K562 (cell line): ENCODE measurements around the gene PHF12. TPM values are rescaled to one million over a fixed set of nuclear protein-coding genes. Genes with fewer than 3 reads are reported as not detected.

Source experiments
- ATAC-seq: fragments of 200-7000 bp; cut with Tn5 transposase; 3 replicates; pipeline ENCODE4 v1.9.1; 2020; ENCODE audit warnings: moderate library complexity
- BruUV-seq: library from RNA; stranded (reverse); fragments of 400-500 nt; replicated peaks from 2 replicates; lab custom pipeline; 2021; lab: Mats Ljungman, UMichigan
- CTCF ChIA-PET: fragments of 300-600 bp; formaldehyde crosslinking; extraction: SDS; loops from one replicate; lab custom pipeline; 2021; ENCODE audit warnings: low intra/inter-chr PET ratio; lab: Yijun Ruan, JAX
- POLR2A ChIA-PET: fragments of 300-600, 350-650 bp; sonication (Branson Sonifier 250); formaldehyde crosslinking; extraction: SDS; loops from one replicate; lab custom pipeline; 2021; ENCODE audit warnings: antibody characterized with exemption, inconsistent platforms; lab: Yijun Ruan, JAX
- DNase-seq, 4 experiments: peaks; one replicate each; pipeline versions ENCODE4 v3.0.0 to v3.0.0-alpha.2; 2011 to 2018; ENCODE audit warnings: low spot score in 3 of 4, mixed read lengths in 3 of 4; ENCODE audit errors: extremely low read depth in 1 of 4
- FAIRE-seq: peaks from 2 replicates; lab custom pipeline; 2011; peaks lifted over from hg19 to GRCh38; lab: Jason Lieb, UNC
- H2AFZ ChIP-seq: 2 replicates; pipeline ENCODE4 v1.6.0; 2011; ENCODE audit warnings: low read depth, low read length, control low read depth, inconsistent platforms
- H3K27ac ChIP-seq: fragments of 200-600 bp; 3 replicates; pipeline ENCODE4 v1.8.0; 2011; ENCODE audit warnings: low read depth, mild to moderate bottlenecking, control low read depth, inconsistent platforms, low read length, moderate library complexity, mixed read lengths; ENCODE audit errors: extremely low read depth
- H3K27me3 ChIP-seq, 2 experiments: fragments of 300-600 bp in 1 of 2; 2 replicates in 1 of 2; 3 replicates in 1 of 2; pipeline versions ENCODE4 v1.6.0 to v1.8.0; 2011; ENCODE audit warnings: inconsistent platforms in 2 of 2, low read length in 2 of 2, mild to moderate bottlenecking in 1 of 2, mixed read lengths in 1 of 2, moderate library complexity in 1 of 2; ENCODE audit not compliant: control insufficient read depth in 2 of 2, insufficient read depth in 2 of 2
- H3K36me3 ChIP-seq: fragments of 300-600 bp; 3 replicates; pipeline ENCODE4 v1.8.0; 2011; ENCODE audit warnings: mild to moderate bottlenecking, low read length, inconsistent platforms; ENCODE audit not compliant: control insufficient read depth, insufficient read depth
- H3K4me1 ChIP-seq, 2 experiments: fragments of 200-600 bp in 1 of 2; replicated peaks in 1 of 2; 2 replicates in 1 of 2; 3 replicates in 1 of 2; pipeline versions ENCODE4 v1.5.1 to v1.8.0; 2011; ENCODE audit warnings: inconsistent platforms in 2 of 2, low read length in 2 of 2, mild to moderate bottlenecking in 1 of 2, mixed read lengths in 1 of 2, moderate library complexity in 1 of 2; ENCODE audit not compliant: control insufficient read depth in 2 of 2, insufficient read depth in 2 of 2
- H3K4me2 ChIP-seq: 2 replicates; pipeline ENCODE4 v1.6.1; 2011; ENCODE audit warnings: low read length, control low read depth, inconsistent platforms, mixed read lengths; ENCODE audit not compliant: insufficient read depth
- H3K4me3 ChIP-seq: fragments of 200-600 bp; sonication (generic), shearing (Covaris generic); 2 replicates; pipeline ENCODE4 v1.5.1; 2016; ENCODE audit warnings: control low read depth, inconsistent platforms
- H3K79me2 ChIP-seq: fragments of 200-600 bp; 3 replicates; pipeline ENCODE4 v1.8.0; 2011; ENCODE audit warnings: low read length, inconsistent platforms; ENCODE audit not compliant: control insufficient read depth, insufficient read depth
- H3K9ac ChIP-seq, 2 experiments: 2 replicates each; pipeline versions ENCODE4 v1.6.0 to v1.6.1; 2011; ENCODE audit warnings: low read depth in 2 of 2, low read length in 2 of 2, control low read depth in 1 of 2, inconsistent platforms in 1 of 2, mild to moderate bottlenecking in 1 of 2, mixed read lengths in 1 of 2; ENCODE audit not compliant: insufficient read depth in 1 of 2
- H3K9me1 ChIP-seq: one replicate; pipeline ENCODE4 v1.6.0; 2011; ENCODE audit warnings: inconsistent platforms, mild to moderate bottlenecking, low read length, moderate library complexity; ENCODE audit not compliant: control insufficient read depth, insufficient read depth
- H3K9me3 ChIP-seq: replicated peaks from 2 replicates; pipeline ENCODE4 v1.5.1; 2011; ENCODE audit warnings: low read depth, low read length, inconsistent platforms; ENCODE audit not compliant: control insufficient read depth, insufficient read depth
- H4K20me1 ChIP-seq: replicated peaks from 2 replicates; pipeline ENCODE4 v1.6.1; 2011; ENCODE audit warnings: low read length, inconsistent platforms, mixed read lengths; ENCODE audit not compliant: control insufficient read depth, insufficient read depth
- ARID1B ChIP-seq: fragments of 450-650 bp; IDR thresholded peaks from 2 replicates; pipeline ENCODE4 v1.6.1; 2016; ENCODE audit warnings: antibody characterized with exemption, mild to moderate bottlenecking, inconsistent platforms
- BRD9 ChIP-seq: fragments of 450-650 bp; IDR thresholded peaks from 2 replicates; pipeline ENCODE4 v1.6.1; 2018; ENCODE audit warnings: low read depth; ENCODE audit not compliant: partially characterized antibody
- CBFA2T2 ChIP-seq: fragments of 450-650 bp; conservative IDR thresholded peaks from 2 replicates; pipeline ENCODE4 v1.6.1; 2017; ENCODE audit warnings: mild to moderate bottlenecking
- CHD1 ChIP-seq: fragments of 200-600 bp; sonication (generic); IDR thresholded peaks from one replicate; pipeline ENCODE4 v1.6.1; 2012; ENCODE audit warnings: mild to moderate bottlenecking, moderate library complexity, low read length, inconsistent platforms
- ELK3 ChIP-seq: fragments of 450-650 bp; formaldehyde crosslinking; IDR thresholded peaks from 2 replicates; pipeline ENCODE4 v1.4.0; 2020; ENCODE audit warnings: mild to moderate bottlenecking
- ETV6 ChIP-seq, 3 experiments: fragments of 150-350 bp in 1 of 3; sonication (generic) in 1 of 3; formaldehyde crosslinking in 1 of 3; IDR thresholded peaks; 2 replicates each; pipeline versions ENCODE4 v1.6.1 to v1.8.0; 2014 to 2022; ENCODE audit warnings: borderline replicate concordance in 2 of 3, low read depth in 2 of 3, antibody characterized with exemption in 1 of 3, low read length in 1 of 3, mild to moderate bottlenecking in 1 of 3, missing genetic modification reagents in 1 of 3
- FUS ChIP-seq: fragments of 200-400 bp; formaldehyde crosslinking; optimal IDR thresholded peaks from 2 replicates; pipeline ENCODE3; 2017; ENCODE audit warnings: low read depth, low read length
- ILK ChIP-seq: fragments of 450-650 bp; IDR thresholded peaks from 2 replicates; pipeline ENCODE4 v1.6.1; 2016; ENCODE audit warnings: missing genetic modification characterization, low read depth, mild to moderate bottlenecking, missing compliant biosample characterization, moderate library complexity, borderline replicate concordance
- LEF1 ChIP-seq: fragments of 450-650 bp; IDR thresholded peaks from 2 replicates; pipeline ENCODE4 v1.6.1; 2016; ENCODE audit warnings: mild to moderate bottlenecking
- MCM5 ChIP-seq: fragments of 450-650 bp; IDR thresholded peaks from 2 replicates; pipeline ENCODE4 v1.6.1; 2016; ENCODE audit warnings: low read depth
- POU5F1 ChIP-seq: fragments of 150-350 bp; IDR thresholded peaks from 2 replicates; pipeline ENCODE4 v1.6.1; 2014; ENCODE audit warnings: borderline replicate concordance, low read length, low read depth, mild to moderate bottlenecking; ENCODE audit not compliant: partially characterized antibody
- SOX6 ChIP-seq: fragments of 450-650 bp; IDR thresholded peaks from 2 replicates; pipeline ENCODE4 v1.6.1; 2014; ENCODE audit warnings: mild to moderate bottlenecking
- ZNF239 ChIP-seq: fragments of 250-450 bp; sonication (Bioruptor Pico); IDR thresholded peaks from 2 replicates; pipeline ENCODE4 v1.4.0; 2020; ENCODE audit warnings: mild to moderate bottlenecking
- ZNF282 ChIP-seq: sonication (generic); formaldehyde crosslinking; IDR thresholded peaks from 2 replicates; pipeline ENCODE4 v1.8.1; 2023; ENCODE audit warnings: missing genetic modification reagents
- WGBS: fragments of 100-300 bp; shearing (Covaris generic); methylation state at CpG from one replicate; pipeline ENCODE4 v1.1.6; 2016; ENCODE audit warnings: low coverage, mixed read lengths; ENCODE audit not compliant: insufficient coverage; ENCODE audit errors: missing lambda C conversion rate; 5-methylcytosine and 5-hydroxymethylcytosine counted together
- in situ Hi-C: fragments of 300-500 bp; cut with MboI; formaldehyde crosslinking; loops from 4 replicates; pipeline ENCODE4 v1.15.0; 2018; ENCODE audit warnings: inconsistent platforms, mixed read lengths
- intact Hi-C: fragments of 100-400 bp; cut with micrococcal nuclease; formaldehyde crosslinking; loops from 2 replicates; pipeline ENCODE4 v1.14.2; 2022
- polyA plus RNA-seq, 8 experiments: library from polyadenylated mRNA; depleted of rRNA in 4 of 8; stranded (reverse) in 5 of 8; unstranded in 3 of 8; fragments of >200 nt; fragmentation: Nextera tagmentation in 2 of 8; fragmentation: Illumina TruSeq in 1 of 8; extraction: Ambion mirVana in 2 of 8; extraction: Trizol in 1 of 8; gene quantifications; 2 replicates each; pipeline versions ENCODE4 v1.2.1 to v1.2.3, GENCODE V29; 2011 to 2014; ENCODE audit warnings: inconsistent platforms in 1 of 8, missing spikeins in 1 of 8
- total RNA-seq, 7 experiments: library from RNA; depleted of rRNA in 6 of 7; stranded (reverse); fragments of >200 nt in 6 of 7; fragmentation: Illumina TruSeq in 2 of 7; extraction: Trizol in 2 of 7; gene quantifications; 2 replicates each; pipeline versions ENCODE4 v1.2.1 to v1.2.3, GENCODE V29; 2011 to 2021; ENCODE audit warnings: low replicate concordance in 1 of 7

PHF12 gene
- total and polyA plus RNA-seq, 9 of the 15 experiments (the other 6 are each of a cell fraction or from before 2014, with no cell fraction given), result 0.82 to 31.3 (median 13.5) TPM

- no peak for TF ChIP-seq ETV6 (IDR thresholded peaks at IDR 0.05; ENCODE audit: borderline replicate concordance in 1 of 2, low read depth in 2 of 2, low read length in 1 of 2)
- TF ChIP-seq ETV6 (CRISPR knock-in tag; IDR thresholded peaks at IDR 0.05; ENCODE audit: borderline replicate concordance), result no peak
- no peak for TF ChIP-seq ELK3 (CRISPR knock-in tag)
- no peak for TF ChIP-seq LEF1
- TF ChIP-seq ARID1B, result no peak
- TF ChIP-seq SOX6, result no peak
- TF ChIP-seq MCM5, result no peak
- TF ChIP-seq CBFA2T2, result no peak
- no peak for TF ChIP-seq ILK (tag)
- no peak for TF ChIP-seq CHD1
- TF ChIP-seq FUS, result no peak
- TF ChIP-seq BRD9, result no peak
- TF ChIP-seq POU5F1, result no peak
- no peak for TF ChIP-seq ZNF282 (CRISPR knock-in tag)
- TF ChIP-seq ZNF239 (CRISPR knock-in tag), result no peak
- peaks cover 92% of the 10 kb centered on the region for H3K79me2 ChIP-seq
- H3K27me3 ChIP-seq, result no peaks in the 10 kb centered on the region
- no peak overlapping the region for H3K9ac ChIP-seq
- CTCF ChIA-PET, result no interaction called here
- H2AFZ ChIP-seq, result no peak overlapping the region
- FAIRE-seq (no peak), ATAC-seq (no peak), DNase-seq (no peak)
- intact Hi-C loops, result no loop called here
- H4K20me1 ChIP-seq, result peaks cover 6% of the 10 kb centered on the region; the same call in 1 of the 2 replicates
- BruUV-seq, result no TSS peak
- H3K36me3 ChIP-seq, result peaks cover 79% of the 10 kb centered on the region
- H3K4me1 ChIP-seq, result peaks cover 0 to 6% of the 10 kb centered on the region in 2 experiments; a peak in 2 of 5 replicates
- H3K4me3 ChIP-seq, result no peak overlapping the region
- H3K9me1 ChIP-seq, result no peaks in the 10 kb centered on the region
- H3K9me3 ChIP-seq, result no peaks in the 10 kb centered on the region
- POLR2A ChIA-PET, result interaction anchor here (1.1 to 1.3 kb wide), 3 partner anchors 8 to 366 kb away, joined by 3 to 5 read pairs (median 4); partner anchors contain the start of gene ALDOC
- 91% methylated on average over 2 of the region's 2 CpGs for WGBS
- no peak overlapping the region for H3K27ac ChIP-seq
- in situ Hi-C loops, result no loop called here
- H3K4me2 ChIP-seq, result no peak overlapping the region
Observed at GRCh38 chr17:28942925-28943324, 8.4 kb downstream of the PHF12 start.
